NCI-H1436 treated with DMSO at 0.1 percent for 48 hours (cell line): ENCODE data around the gene CAP2.
"Not testable (repeated sequence)": the region's sequence is repeated elsewhere in the genome, so short reads cannot be mapped to it uniquely, and the experiment has no call there.

Experiments used
- DNase-seq: peaks from one replicate; lab custom pipeline; 2025; lab: John Stamatoyannopoulos, UW

CAP2 gene

DNA sequence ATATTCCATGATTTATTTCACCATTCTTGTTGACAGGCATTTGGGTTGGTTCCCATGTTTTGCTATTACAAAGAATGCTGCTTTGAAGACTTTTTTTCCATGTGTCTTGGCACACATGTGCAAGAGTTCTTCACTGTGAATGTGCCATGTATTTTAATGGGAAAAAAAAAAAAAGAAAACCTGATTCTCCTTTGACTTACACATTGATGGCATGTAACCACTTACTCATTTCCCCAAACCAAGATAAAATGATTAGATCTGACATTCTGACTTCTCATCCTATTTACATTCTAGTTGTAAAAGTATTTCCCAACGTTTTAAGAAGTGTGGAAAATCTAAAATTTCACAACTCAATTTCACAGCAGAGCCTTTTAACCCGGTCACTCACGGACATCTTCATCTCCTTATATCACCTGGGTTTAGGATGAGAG, 4.4 kb downstream of the CAP2 start:
- no peak for DNase-seq

DNA sequence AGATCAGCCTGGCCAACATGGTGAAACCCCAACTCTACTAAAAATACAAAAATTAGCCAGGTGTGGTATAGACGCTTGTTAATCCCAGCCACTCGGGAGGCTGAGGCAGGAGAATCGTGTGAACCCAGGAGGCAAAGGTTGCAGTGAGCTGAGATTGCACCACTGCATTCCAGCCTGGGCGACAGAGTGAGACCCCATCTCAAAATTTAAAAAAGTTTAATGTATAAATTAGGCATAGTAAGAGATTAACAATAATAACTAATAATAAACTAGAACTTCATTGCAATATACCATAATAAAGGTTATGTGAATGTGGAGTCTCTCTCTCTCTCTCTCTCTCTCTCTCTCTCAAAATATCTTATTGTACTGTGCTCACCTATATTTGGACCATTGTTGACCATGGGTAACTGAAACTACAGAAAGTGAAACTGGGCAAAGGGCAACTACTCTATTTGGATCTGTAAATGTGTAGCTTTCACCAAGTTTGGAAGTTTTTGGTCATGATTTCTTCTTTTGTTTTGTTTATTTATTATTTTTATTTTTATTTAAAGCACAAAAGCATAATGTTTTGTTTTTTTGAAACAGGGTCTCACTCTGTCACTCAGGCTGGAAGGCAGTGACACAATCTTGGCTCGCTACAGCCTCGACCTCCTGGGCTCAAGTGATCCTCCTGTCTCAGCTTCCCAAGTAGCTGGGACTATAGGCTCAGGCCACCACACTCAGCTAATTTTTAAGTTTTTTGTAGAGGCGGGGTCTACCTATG, 12.0 kb downstream of the CAP2 start:
- not testable (repeated sequence) for DNase-seq

DNA sequence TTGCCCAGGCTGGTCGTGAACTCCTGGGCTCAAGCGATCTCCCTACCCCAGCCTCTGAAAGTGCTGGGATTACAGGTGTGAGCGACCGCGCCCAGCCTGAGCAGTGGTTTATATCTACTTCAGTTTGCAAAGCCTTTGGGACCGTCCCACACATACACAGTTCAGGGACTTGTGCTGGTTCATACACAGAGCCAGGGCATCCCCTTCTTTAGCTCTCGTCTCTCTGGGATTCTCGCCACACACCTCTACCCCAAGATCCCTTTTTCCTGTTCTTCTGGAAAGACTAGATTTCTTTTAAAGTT, 12.5 kb downstream of the CAP2 start:
- DNase-seq = no peak

DNA sequence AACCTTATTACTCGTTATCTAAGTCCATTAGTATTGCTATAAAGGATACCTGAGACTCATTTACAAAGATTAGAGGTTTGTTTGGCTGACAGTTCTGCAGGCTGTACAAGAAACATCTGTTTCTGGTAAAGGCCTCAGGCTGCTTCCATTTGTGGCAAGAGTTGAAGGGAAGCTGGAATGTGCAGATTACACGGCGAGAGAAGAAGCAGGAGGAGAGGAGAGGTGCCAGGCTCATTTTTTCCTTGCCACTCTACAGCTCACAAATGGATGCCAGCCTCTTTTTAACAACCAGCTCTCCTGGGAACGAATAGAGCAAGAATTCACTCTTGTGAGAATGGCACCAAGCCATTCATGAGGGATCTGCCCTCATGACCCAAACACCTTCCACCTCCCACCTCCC, 14.7 kb downstream of the CAP2 start:
- no peak for DNase-seq

DNA sequence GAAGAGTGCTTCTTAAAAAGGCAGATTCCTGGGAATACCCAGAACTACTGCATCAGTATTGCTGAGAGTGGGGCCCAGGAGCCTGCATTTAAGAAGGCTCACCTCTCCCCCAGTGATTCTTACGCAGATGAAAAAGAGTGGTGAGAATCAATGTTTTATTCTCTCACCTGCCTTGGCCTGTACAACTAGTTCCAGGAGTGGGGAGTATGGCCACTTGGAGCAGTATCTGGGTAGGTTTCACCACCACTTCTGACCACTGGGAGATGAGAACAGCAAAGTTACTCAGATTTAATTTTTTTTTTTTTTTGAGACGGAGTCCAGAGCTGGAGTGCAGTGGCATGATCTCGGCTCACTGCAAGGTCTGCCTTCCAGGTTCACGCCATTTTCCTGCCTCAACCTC, 16.9 kb downstream of the CAP2 start:
- no peak for DNase-seq

DNA sequence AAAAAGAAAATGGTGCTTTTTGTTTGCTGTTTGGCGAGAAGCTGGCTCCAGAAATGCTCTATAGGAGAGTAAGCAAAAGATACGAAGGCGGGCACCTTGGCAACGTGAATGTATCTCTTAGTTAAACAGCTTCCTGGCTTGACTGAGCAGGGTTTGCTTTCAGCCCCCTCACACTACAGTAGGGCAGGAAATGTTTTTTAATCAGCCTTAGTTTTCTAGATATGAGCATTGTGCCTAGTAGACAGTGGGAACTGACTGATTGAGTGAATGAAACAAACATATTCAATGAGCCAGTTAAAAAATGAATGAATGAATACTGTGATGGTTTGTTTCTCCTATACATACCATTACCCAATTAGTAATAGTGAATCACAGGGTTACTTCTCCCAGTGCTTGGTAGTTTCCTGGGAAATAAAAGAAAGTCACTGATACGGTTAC, 19.9 kb downstream of the CAP2 start:
- no peak for DNase-seq

DNA sequence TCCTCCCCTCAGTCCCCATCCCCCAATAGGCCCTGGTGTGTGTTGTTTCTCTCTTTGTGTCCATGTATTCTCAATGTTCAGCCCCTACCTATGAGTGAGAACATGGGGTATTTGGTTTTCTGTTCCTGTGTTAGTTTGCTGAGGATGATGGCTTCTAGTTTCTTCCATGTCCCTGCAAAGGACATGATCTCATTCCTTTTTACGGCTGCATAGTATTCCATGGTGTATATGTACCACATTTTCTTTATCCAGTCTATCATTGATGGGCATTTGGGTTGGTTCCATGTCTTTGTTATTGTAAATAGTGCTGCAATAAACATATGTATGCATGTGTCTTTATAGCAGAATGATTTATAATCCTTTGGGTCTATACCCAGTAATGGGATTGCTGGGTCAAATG, 21.0 kb downstream of the CAP2 start:
- not testable (repeated sequence) for DNase-seq

DNA sequence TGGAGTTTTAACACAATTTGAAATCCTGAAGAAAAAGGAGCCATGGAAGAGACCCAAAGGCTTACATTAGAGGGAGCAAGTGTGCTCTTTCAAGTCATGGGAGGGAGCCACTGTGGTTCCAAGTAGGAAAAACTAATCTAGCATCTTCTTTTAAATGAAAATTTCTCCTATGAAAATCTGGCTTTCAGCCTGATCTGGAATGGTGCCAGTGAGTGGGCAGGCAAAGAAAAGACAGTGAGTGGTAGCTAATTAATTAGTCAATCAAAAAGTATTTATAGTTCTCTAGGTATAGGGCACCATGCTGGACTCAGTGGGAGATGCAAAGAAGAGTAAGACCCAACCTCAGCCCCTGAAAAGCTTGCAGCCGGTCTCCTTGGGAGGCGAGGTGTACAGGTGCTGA, 21.9 kb downstream of the CAP2 start:
- DNase-seq = no peak

DNA sequence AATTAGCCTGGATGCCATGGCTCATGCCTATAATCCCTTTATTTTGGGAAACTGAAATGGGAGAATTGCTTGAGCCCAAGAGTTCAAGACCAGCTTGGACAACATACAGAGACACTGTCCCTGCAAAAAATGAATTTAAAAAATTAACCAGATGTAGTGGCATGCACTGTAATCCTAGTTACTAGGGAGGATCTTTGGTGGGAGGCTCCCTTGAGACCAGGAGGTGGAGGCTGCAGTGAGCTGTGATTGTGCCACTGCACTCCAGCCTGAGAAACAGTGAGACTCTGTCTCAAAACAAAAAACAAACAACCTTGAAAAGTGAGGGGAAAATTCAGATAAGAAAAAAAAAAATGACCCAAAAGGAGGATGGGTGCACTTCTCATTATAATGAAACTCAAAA, 23.4 kb downstream of the CAP2 start:
- DNase-seq = no peak

DNA sequence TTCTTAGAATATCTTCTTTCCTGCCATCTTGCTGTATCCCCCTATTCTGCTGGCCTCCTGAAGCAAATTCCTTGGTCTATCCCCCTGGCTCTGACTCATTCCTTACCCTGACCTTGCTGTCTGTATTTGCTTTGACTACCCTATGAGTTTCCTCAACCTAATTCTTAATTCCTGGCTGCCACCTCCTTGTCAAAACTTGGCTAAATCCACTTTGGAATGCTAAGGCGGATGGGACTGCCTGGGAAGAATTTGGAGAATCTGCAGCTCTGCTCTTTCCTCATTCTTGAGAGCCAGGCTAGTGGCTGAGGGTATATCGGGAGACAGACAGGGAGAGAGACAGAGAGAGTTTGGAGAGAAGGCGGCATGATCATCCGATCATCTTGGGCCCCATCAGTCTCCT, 24.4 kb downstream of the CAP2 start:
- no peak for DNase-seq

DNA sequence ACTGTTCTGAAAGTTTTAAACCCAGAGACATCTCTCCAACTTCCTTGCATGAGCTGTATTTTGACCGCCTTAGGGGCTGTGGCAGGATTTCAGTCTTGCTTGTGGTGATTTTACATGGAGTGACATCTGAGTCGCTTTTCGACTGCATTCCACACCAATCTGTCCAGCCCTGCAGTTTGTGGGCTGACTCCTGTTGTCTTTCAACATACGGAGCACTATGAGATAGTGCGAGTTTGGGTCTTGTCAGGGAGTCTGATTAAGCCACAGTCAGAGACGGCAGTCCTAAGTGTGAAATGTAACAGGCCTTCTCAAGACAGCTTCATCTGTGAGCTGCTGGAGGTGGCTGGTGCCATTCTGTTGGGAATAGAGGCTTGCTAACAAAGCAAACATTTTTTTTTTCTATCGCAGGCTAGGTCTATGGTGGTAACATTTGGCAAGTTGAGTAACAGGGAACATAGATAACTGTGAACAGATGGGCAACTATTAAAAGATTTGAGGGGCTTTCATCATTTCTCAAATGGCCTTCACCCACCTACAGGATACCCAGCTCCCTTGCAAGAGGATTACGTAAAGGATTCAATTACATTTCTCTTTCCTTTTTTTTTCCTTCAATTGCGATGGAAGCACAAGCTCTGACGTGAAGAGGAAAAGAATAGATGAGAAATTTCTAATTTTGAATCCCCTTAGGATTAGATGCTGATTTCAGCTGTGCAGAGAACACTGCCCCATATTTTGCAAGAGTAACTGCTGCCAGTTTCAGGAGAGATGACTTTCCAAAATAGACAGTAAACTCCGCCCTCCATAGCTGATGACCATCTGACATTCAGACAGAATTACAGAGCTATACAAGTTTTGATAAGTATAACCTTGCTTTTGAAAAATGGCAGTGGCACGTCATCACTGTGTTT, 25.1 kb downstream of the CAP2 start:
- DNase-seq = no peak

DNA sequence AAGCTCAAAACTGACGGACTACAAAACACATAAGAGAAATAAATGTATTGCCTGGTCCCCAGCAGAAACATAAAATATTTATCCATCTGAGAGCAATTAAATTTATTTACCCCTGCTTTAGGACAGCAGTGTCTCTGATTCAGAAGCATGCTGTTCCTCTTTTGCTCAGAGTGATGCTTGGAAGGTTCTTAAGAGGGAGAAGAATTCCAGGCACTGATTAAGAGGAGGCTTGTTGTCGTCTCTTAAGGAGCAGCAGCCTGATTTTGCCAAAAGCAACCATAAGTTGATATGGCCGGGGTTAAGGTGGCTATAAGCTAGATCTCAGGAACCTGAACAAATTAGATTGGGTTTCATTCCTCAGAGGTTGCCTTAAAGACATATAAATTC, 25.8 kb downstream of the CAP2 start:
- DNase-seq = no peak

DNA sequence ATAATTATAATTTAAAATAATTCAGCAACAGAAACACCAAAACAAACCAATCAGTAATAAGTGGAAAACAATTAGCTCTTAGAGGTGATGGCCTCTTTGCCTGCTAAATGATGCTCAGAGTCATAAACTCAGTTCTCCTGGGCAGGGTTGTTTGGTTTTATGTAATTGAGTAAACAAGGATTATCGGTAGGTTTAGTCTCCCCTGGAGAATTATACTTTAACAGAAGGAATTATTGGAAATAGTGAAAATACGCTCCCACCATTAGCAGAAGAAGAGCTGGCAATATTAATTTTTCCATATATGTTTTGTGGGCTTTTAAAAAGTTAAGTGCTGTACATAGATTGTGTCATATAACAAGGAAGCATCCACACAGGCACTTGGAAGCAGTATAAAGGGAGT, 27.0 kb downstream of the CAP2 start:
- no peak for DNase-seq

DNA sequence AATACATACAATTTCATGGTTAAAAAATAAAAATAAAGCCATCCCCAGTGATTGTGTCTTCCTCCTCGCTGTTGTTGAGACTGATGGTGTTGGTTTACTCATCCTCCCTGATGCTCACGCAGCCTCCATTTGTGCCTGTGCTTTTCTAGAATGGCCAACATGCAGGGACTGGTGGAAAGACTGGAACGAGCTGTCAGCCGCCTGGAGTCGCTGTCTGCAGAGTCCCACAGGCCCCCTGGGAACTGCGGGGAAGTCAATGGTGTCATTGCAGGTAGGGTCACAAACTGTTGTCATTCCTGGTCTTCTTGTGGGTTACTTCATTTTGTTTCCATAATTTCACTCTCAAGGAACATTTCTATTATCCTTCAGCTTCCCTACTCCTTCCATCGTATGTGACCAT, 28.0 kb downstream of the CAP2 start:
- DNase-seq = no peak

DNA sequence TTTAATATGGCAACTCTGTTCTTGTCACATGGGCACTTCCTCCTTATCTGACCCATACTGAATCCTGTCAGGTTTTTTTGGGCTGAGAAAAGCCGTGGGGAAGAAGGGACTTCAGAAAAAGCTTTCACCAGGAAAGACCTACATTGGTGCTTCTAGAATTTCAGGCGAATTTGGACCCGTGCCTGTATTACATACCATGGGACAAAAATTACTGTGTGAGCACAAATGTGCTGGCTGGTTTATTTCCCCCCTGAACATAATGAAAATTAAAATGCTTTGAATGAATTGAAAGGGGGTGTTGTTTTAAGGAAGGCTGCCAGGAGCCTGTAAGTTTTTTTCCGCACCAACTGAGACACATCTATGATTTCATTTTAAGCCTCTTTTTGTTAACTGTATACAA, 29.6 kb downstream of the CAP2 start:
- no peak for DNase-seq

DNA sequence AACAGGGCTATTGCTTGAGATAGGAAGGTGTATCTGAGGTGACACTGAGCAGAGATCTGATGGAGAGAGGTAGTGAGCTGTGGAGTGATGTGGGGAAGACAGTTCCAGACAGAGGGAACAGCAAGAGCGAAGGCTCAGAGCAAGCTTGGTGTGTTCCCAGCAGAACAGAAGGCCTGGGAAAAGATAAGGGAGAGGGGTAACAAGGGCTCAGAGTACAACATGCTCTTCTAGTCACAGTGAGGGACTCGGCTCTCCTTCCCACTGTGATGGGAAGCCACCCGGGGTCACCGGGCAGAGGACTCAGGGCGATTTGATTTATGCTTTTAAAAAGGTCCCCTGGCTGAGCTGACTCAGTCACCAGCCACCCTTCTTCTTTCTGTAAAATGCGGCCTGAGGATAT, 33.7 kb downstream of the CAP2 start:
- no peak for DNase-seq

DNA sequence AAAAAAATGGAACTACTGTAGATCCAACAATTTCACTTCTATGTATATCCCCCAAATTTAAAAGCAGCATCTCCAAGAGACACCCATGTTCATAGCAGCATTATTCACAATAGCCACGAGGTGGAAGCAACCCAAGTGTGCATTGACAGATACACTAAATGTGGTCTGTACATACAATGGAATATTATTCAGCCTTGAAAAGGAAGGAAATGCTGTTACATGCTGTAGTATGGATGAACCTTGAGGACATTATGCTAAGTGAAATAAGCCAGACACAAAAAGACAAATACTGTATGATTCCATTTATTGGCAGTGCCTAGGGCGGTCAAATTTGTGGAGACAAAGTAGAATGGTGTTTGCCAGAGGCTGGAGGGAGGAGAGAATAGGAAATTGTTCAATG, 34.2 kb downstream of the CAP2 start:
- no peak for DNase-seq

DNA sequence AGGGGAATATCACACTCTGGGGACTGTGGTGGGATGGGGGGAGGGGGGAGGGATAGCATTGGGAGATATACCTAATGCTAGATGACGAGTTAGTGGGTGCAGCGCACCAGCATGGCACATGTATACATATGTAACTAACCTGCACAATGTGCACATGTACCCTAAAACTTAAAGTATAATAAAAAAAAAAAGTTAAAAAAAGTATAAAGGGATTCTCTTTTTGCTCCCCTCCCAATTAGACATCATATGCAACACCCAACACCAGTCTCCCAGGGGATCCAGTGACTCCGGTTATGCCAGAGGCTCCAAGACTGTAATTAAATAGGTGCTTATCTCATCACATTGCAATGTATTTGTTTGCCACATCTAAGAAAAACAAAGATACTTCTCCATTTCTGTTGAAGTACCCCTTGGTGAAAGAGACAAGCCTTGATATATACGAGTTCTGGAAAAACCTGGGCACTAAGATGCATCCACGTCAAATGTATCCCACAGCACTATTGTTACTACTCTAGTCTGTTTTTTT, 35.3 kb downstream of the CAP2 start:
- not testable (repeated sequence) for DNase-seq

DNA sequence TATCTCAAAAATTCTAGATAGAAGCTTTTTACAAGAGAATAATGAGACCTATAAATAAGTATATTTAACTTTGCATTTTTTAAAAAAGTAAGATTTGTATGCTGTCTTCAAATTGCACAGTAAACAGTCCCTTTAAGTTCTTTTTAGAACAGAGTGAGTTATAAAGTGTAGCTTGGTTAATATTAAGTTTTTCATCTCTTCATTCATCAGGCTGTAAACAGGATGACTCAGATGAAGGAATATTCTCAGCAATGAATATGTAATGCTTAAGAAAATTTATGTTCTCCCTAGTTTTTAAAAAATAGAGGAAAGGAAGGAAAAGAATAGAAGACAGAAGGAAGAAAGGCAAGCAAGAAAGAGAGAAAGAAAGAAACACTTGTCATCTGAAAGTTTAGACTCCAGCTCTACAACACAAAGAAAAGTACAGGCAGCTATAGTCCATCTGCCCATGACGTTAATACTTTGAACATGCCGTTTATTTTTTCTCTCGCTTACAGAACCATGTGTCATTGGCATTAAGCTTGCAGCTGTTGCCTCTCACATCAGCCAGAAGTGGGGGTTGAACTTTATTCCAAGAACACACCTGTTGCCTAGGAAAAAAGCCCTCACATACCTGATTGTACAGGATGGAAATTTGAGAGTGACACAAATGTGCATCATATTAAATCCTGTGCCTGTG, 36.1 kb downstream of the CAP2 start:
- no peak for DNase-seq

DNA sequence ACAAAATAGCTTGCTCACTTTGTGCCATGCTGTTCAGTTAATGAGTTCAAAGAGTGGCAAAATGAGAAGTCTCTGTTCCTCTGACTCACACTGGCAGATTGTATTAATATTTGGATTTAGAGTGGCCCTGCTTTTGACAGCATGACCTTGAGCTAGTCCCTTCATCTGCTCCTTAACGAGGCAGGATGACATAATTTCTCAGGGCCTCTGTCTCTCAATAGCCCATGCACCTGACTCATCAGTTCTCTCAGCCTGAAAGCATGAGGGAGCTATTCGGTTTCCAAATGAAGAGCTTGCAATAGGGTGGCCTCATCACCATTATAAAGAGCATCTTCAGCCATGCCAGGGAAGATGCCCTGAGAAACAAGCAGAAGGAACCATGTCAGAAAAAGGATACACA, 38.2 kb downstream of the CAP2 start:
- no peak for DNase-seq

DNA sequence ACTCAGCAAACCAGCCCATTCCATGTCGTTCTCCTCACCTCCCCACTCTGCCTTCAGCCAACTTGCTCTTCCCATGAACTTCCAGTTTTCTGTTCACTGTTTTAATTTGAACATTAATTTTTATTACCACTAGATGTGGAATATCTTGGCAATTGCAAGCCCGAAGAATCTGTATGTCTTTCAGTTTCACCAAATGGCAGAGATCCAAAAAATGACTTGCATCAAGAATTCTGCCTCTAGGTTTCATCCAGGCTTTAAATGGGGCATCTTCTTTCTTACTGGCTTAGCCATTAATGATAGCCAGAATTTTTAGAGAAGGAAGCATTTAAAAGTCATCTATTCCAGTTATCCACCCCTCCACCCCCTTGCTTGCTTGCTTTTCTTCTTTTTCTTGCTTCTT, 39.0 kb downstream of the CAP2 start:
- DNase-seq = no peak

DNA sequence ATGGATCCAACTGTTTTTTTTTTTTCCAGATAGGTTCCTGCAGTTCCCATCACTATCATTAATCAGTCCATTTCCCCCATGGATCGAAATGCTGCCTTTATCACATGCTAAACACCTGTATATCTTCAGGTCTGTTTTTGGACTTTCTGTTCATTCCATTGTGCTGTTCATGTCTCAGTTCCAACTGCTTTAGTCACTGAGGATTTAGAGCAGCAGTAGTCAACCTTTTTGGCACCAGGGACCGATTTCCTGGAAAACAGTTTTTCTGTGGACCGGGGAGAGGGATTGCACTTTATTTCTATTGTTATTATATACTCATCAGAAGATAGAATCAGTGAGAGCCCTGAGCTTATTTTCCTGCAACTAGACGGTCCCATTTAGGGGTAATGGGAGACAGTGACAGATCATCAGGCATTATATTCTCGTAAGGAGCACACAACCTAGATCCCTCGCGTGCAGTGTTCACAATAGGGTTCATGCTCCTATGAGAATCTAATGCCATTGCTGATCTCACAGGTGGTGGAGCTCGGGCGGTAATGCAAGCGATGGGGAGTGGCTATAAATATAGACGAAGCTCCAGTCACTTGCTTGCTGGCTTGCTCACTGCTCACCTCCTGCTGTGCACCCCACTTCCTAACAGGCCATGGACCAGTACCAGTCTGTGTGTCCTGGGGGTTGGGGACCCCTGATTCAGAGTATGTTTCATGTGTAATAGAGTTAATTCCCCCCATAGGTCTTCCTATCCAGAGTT, 46.0 kb downstream of the CAP2 start:
- no peak for DNase-seq
